SU-DHL-6 (cell line): ENCODE results near the gene CCSER2.

Experiments used
- H2AFZ ChIP-seq: fragments of 200-600 bp; sonication (generic); 2 replicates; pipeline ENCODE4 v1.6.1; 2014; ENCODE audit warnings: low read depth, mild to moderate bottlenecking, moderate library complexity, mixed read lengths, antibody characterized with exemption, low read length; ENCODE audit not compliant: severe bottlenecking
- H3F3A ChIP-seq: fragments of 200-600 bp; shearing (Covaris generic); 2 replicates; pipeline ENCODE4 v1.6.0; 2016; ENCODE audit warnings: antibody characterized with exemption, mild to moderate bottlenecking; ENCODE audit not compliant: insufficient read depth
- H3K27ac ChIP-seq: fragments of 200-600 bp; sonication (generic); 2 replicates; pipeline ENCODE4 v1.5.1; 2016; ENCODE audit warnings: low read depth, mild to moderate bottlenecking, low read length, moderate library complexity, mixed read lengths
- H3K27me3 ChIP-seq: fragments of 200-600 bp; sonication (generic), shearing (Covaris generic); 2 replicates; pipeline ENCODE4 v1.6.0; 2014; ENCODE audit warnings: mild to moderate bottlenecking, low read length
- H3K36me3 ChIP-seq: fragments of 200-600 bp; sonication (generic); 2 replicates; pipeline ENCODE4 v1.6.1; 2014; ENCODE audit warnings: mild to moderate bottlenecking, low read length, mixed read lengths
- H3K4me2 ChIP-seq: fragments of 300-600, 200-600 bp; shearing (Covaris generic), sonication (generic); 2 replicates; pipeline ENCODE4 v1.6.0; 2014; ENCODE audit warnings: low read length, low read depth, mild to moderate bottlenecking; ENCODE audit not compliant: poor library complexity, severe bottlenecking
- H3K4me3 ChIP-seq: fragments of 200-600 bp; sonication (generic); 2 replicates; pipeline ENCODE4 v1.5.1; 2014; ENCODE audit warnings: antibody characterized with exemption, low read length, mild to moderate bottlenecking, mixed read lengths; ENCODE audit not compliant: insufficient read depth, poor library complexity, severe bottlenecking
- H3K79me2 ChIP-seq: fragments of 200-600 bp; sonication (generic); 2 replicates; pipeline ENCODE4 v1.6.1; 2014; ENCODE audit warnings: mild to moderate bottlenecking, low read length, moderate library complexity; ENCODE audit not compliant: insufficient read depth
- H3K9ac ChIP-seq: fragments of 200-600 bp; sonication (generic); 2 replicates; pipeline ENCODE4 v1.7.0; 2014; ENCODE audit warnings: mild to moderate bottlenecking, low read length
- H3K9me2 ChIP-seq: fragments of 200-600 bp; sonication (generic); replicated peaks from 2 replicates; pipeline ENCODE4 v1.6.1; 2014; ENCODE audit warnings: low read length; ENCODE audit not compliant: insufficient read depth
- H3K9me3 ChIP-seq: fragments of 200-600 bp; sonication (generic); 2 replicates; pipeline ENCODE4 v1.6.1; 2014; ENCODE audit warnings: low read length, mixed read lengths; ENCODE audit not compliant: insufficient read depth
- H4K20me1 ChIP-seq: fragments of 200-600 bp; sonication (generic); 2 replicates; pipeline ENCODE4 v1.6.1; 2014; ENCODE audit warnings: low read depth, mild to moderate bottlenecking, antibody characterized with exemption, low read length, moderate library complexity, mixed read lengths
- CTCF ChIP-seq: fragments of 200-600 bp; sonication (generic); IDR thresholded peaks from one replicate; pipeline ENCODE4 v1.5.1; 2017; ENCODE audit warnings: antibody characterized with exemption, mild to moderate bottlenecking, low read length, moderate library complexity; ENCODE audit not compliant: insufficient read depth, poor library complexity, severe bottlenecking
- EZH2phosphoT487 ChIP-seq: fragments of 200-600 bp; sonication (generic), shearing (Covaris generic); conservative IDR thresholded peaks from 2 replicates; pipeline ENCODE4 v1.6.1; 2018; ENCODE audit warnings: mild to moderate bottlenecking, antibody characterized with exemption, low read length, moderate library complexity, mixed read lengths

Gene CCSER2

GRCh38 chr10:84329196-84329611 is 815 bp downstream of the CCSER2 start:
- H3K4me3 ChIP-seq, result peak overlapping the region; percentile 63
- no peaks in the 10 kb centered on the region for H3K9me3 ChIP-seq
- peak overlapping the region; percentile 81 for H3K4me2 ChIP-seq
- peak overlapping the region; percentile 58 for H2AFZ ChIP-seq
- no peaks in the 10 kb centered on the region for H4K20me1 ChIP-seq
- peak overlapping the region; percentile 74 for H3K27ac ChIP-seq
- TF ChIP-seq CTCF, result no peak
- no peak for TF ChIP-seq EZH2phosphoT487
- no peaks in the 10 kb centered on the region for H3K27me3 ChIP-seq
- H3F3A ChIP-seq, result no peaks in the 10 kb centered on the region; the same call in 1 of the 2 replicates
- no peaks in the 10 kb centered on the region for H3K9me2 ChIP-seq
- peaks cover 15% of the 10 kb centered on the region; the same call in 1 of the 2 replicates for H3K79me2 ChIP-seq
- no peaks in the 10 kb centered on the region for H3K36me3 ChIP-seq
- peak overlapping the region; percentile 80 for H3K9ac ChIP-seq

- H2AFZ ChIP-seq, result no peak overlapping the region
- H3K9ac ChIP-seq, result peak overlapping the region; percentile 80; the same call in 1 of the 2 replicates
- no peaks in the 10 kb centered on the region for H3K9me2 ChIP-seq
- H3K79me2 ChIP-seq, result peaks cover 20% of the 10 kb centered on the region; the same call in 1 of the 2 replicates
- TF ChIP-seq EZH2phosphoT487 (no peak), CTCF (no peak)
- H3F3A ChIP-seq, result no peaks in the 10 kb centered on the region; the same call in 1 of the 2 replicates
- peak overlapping the region; percentile 81 for H3K4me2 ChIP-seq
- peaks cover 5% of the 10 kb centered on the region; the same call in 1 of the 2 replicates for H4K20me1 ChIP-seq
- no peaks in the 10 kb centered on the region for H3K36me3 ChIP-seq
- peak overlapping the region; percentile 63 for H3K4me3 ChIP-seq
- H3K27me3 ChIP-seq, result no peaks in the 10 kb centered on the region
- H3K9me3 ChIP-seq, result no peaks in the 10 kb centered on the region
- H3K27ac ChIP-seq, result no peak overlapping the region
Measured at GRCh38 chr10:84329986-84330651, 1.7 kb downstream of the CCSER2 start.

GRCh38 chr10:84331091-84331490 is 2.7 kb downstream of the CCSER2 start:
- H3K9me2 ChIP-seq, result no peaks in the 10 kb centered on the region
- H3K79me2 ChIP-seq, result peaks cover 20% of the 10 kb centered on the region; the same call in 1 of the 2 replicates
- no peak overlapping the region for H2AFZ ChIP-seq
- peaks cover 14% of the 10 kb centered on the region; the same call in 1 of the 2 replicates for H4K20me1 ChIP-seq
- no peak overlapping the region for H3K4me2 ChIP-seq
- TF ChIP-seq EZH2phosphoT487, result no peak
- TF ChIP-seq CTCF, result no peak
- no peaks in the 10 kb centered on the region for H3K9me3 ChIP-seq
- no peaks in the 10 kb centered on the region; the same call in 1 of the 2 replicates for H3F3A ChIP-seq
- H3K4me3 ChIP-seq, result no peak overlapping the region
- H3K27ac ChIP-seq, result no peak overlapping the region
- no peaks in the 10 kb centered on the region for H3K36me3 ChIP-seq
- no peak overlapping the region for H3K9ac ChIP-seq
- H3K27me3 ChIP-seq, result no peaks in the 10 kb centered on the region
